Spleen (tissue), 11 donors: ENCODE data around the gene HYCC1. TPM values are rescaled to one million over a fixed set of nuclear protein-coding genes. Genes with fewer than 3 reads are reported as not detected.

Experiments
- DNase-seq: peaks from one replicate; pipeline ENCODE4 v3.0.0-alpha.2; 2020
- H3K27ac ChIP-seq, 8 donors: fragments of 200-600 bp; sonication (generic) in 7 of 8; 1 replicate in 4 of 8; 2 replicates in 4 of 8; pipeline versions ENCODE4 v1.5.0 to v1.8.0; 2016 to 2021; ENCODE audit warnings: inconsistent platforms in 4 of 8, mild to moderate bottlenecking in 4 of 8, moderate library complexity in 1 of 8
- H3K27me3 ChIP-seq, 7 donors: fragments of 200-600 bp; sonication (generic) in 6 of 7; replicated peaks in 1 of 7; 1 replicate in 4 of 7; 2 replicates in 3 of 7; pipeline versions ENCODE4 v1.5.0 to v1.8.0; 2016 to 2021; ENCODE audit warnings: inconsistent platforms in 3 of 7, mild to moderate bottlenecking in 1 of 7
- H3K36me3 ChIP-seq, 6 donors: fragments of 200-600 bp; sonication (generic) in 5 of 6; 1 replicate in 4 of 6; 2 replicates in 2 of 6; pipeline versions ENCODE4 v1.5.0 to v1.8.0; 2016 to 2021; ENCODE audit warnings: inconsistent platforms in 2 of 6
- H3K4me1 ChIP-seq, 6 donors: fragments of 200-600 bp; sonication (generic) in 5 of 6; 1 replicate in 3 of 6; 2 replicates in 3 of 6; pipeline versions ENCODE4 v1.5.0 to v1.8.0; 2016 to 2021; ENCODE audit warnings: inconsistent platforms in 3 of 6
- H3K4me3 ChIP-seq, 8 donors: fragments of 200-600 bp; sonication (generic) in 7 of 8; 1 replicate in 4 of 8; 2 replicates in 4 of 8; pipeline versions ENCODE4 v1.5.0 to v1.8.0; 2016 to 2021; ENCODE audit warnings: inconsistent platforms in 4 of 8, mild to moderate bottlenecking in 4 of 8, moderate library complexity in 2 of 8
- H3K9me3 ChIP-seq, 8 donors: fragments of 200-600 bp; sonication (generic) in 7 of 8; 1 replicate in 4 of 8; 2 replicates in 4 of 8; pipeline versions ENCODE4 v1.5.0 to v1.8.0; 2016 to 2021; ENCODE audit warnings: inconsistent platforms in 4 of 8
- CTCF ChIP-seq, 11 experiments: fragments of 200-600 bp in 7 of 11; fragments of 450-650 bp in 4 of 11; sonication (generic) in 4 of 11; IDR thresholded peaks in 8 of 11; conservative IDR thresholded peaks in 3 of 11; 1 replicate in 7 of 11; 2 replicates in 4 of 11; pipeline versions ENCODE4 v1.4.0 to v1.8.0; 2016 to 2021; ENCODE audit warnings: antibody characterized with exemption in 11 of 11, inconsistent platforms in 4 of 11, mild to moderate bottlenecking in 1 of 11
- POLR2A ChIP-seq, 3 donors: fragments of 450-650 bp; IDR thresholded peaks; one replicate each; pipeline ENCODE4 v1.5.1; 2017; ENCODE audit warnings: antibody characterized with exemption in 3 of 3, mild to moderate bottlenecking in 1 of 3
- POLR2AphosphoS5 ChIP-seq, 3 donors: sonication (generic); formaldehyde crosslinking; IDR thresholded peaks; one replicate each; pipeline ENCODE4 v1.5.1; 2017; ENCODE audit warnings: antibody characterized with exemption in 3 of 3
- WGBS, 5 donors: extraction: QIAGEN DNeasy Blood & Tissue Kit in 3 of 5; methylation state at CpG; one replicate each; pipeline versions ENCODE4 v1.1.5 to v1.1.7; 2013 to 2018; 5-methylcytosine and 5-hydroxymethylcytosine counted together
- intact Hi-C: fragments of 100-400 bp; cut with DNase I; formaldehyde crosslinking; loops from one replicate; pipeline ENCODE4 v1.15.0; 2023; ENCODE audit warnings: low total_unique reads
- polyA plus RNA-seq, 3 donors: library from polyadenylated mRNA; stranded (reverse); fragments of 200-250 nt; gene quantifications; one replicate each; pipeline ENCODE4 v1.2.1, GENCODE V29; 2013
- total RNA-seq, 7 donors: library from RNA; depleted of rRNA in 3 of 7; stranded (reverse); fragments of >200 nt in 3 of 7; fragmentation: NEBNext Ultra II Directional in 4 of 7; extraction: Animal tissue kit (Norgen Biotek cat#: 25700) in 4 of 7; gene quantifications; one replicate each; pipeline versions ENCODE4 v1.1.0 to v1.2.1, GENCODE V29; 2016 to 2021
- donor health status: healthy with polysubstance abuse.
- donor health status: DM: no; HTN: no; CAD: no; lungs with moderate emphysema.
- donor health status: DM: no; HTN: no; CAD: no.
- donor health status: Bipolar disorder and iron deficiency.
- donor health status: healthy.
- donor health status: DM: no; HTN: no; CAD: no.
- donor health status: DM: yes; HTN: yes; CAD: no.

Gene HYCC1
- total and polyA plus RNA-seq, 10 donors = 4.0 to 59.0 (median 42.7) TPM

- WGBS, 5 donors = 44 to 94% (median 90%) methylated on average over 1 of the region's 1 CpG
Measured at GRCh38 chr7:23021596-23021995, 7.7 kb upstream of the HYCC1 start.

GRCh38 chr7:23020742-23021401 lies 6.9 kb upstream of the HYCC1 start:
- H3K36me3 ChIP-seq = no peaks in the 10 kb centered on the region
- no peaks in the 10 kb centered on the region for H3K9me3 ChIP-seq
- H3K27ac ChIP-seq = peak overlapping the region in 4 of 8 donors; percentile 19 to 55 (median 21)
- no peaks in the 10 kb centered on the region for H3K27me3 ChIP-seq
- intact Hi-C loops = no loop called here
- H3K4me3 ChIP-seq = no peak overlapping the region
- TF ChIP-seq POLR2AphosphoS5 (IDR thresholded peaks at IDR 0.05) (no peak), POLR2A (IDR thresholded peaks at IDR 0.05) (no peak), CTCF (IDR thresholded peaks at IDR 0.05 in 8 of 11, conservative IDR thresholded peaks at IDR 0.05 in 3 of 11) (no peak)
- no peak for DNase-seq
- H3K4me1 ChIP-seq = peaks cover 0 to 65% (median 22%) of the 10 kb centered on the region in 6 donors
- WGBS, 5 donors = 51 to 67% (median 55%) methylated on average over 3 of the region's 3 CpGs

More at GRCh38 chr7:23021596-23021995, 7.7 kb upstream of the HYCC1 start:
- no peak for DNase-seq
- Histone ChIP-seq H3K27ac (peak overlapping the region in 6 of 8 donors; percentile 5 to 68 (median 38)), H3K4me1 (peaks cover 0 to 63% (median 21%) of the 10 kb centered on the region in 6 donors), H3K9me3 (no peaks in the 10 kb centered on the region), H3K36me3 (no peaks in the 10 kb centered on the region), H3K4me3 (no peak overlapping the region), H3K27me3 (no peaks in the 10 kb centered on the region)
- intact Hi-C loops = no loop called here
- TF ChIP-seq POLR2AphosphoS5 (IDR thresholded peaks at IDR 0.05) (no peak), POLR2A (IDR thresholded peaks at IDR 0.05) (no peak), CTCF (IDR thresholded peaks at IDR 0.05 in 8 of 11, conservative IDR thresholded peaks at IDR 0.05 in 3 of 11) (no peak)

GRCh38 chr7:23018750-23019149 lies 4.8 kb upstream of the HYCC1 start:
- Histone ChIP-seq H3K4me3 (no peak overlapping the region), H3K27me3 (no peaks in the 10 kb centered on the region), H3K9me3 (no peaks in the 10 kb centered on the region), H3K4me1 (peaks cover 5 to 59% (median 25%) of the 10 kb centered on the region in 6 donors), H3K27ac (no peak overlapping the region), H3K36me3 (no peaks in the 10 kb centered on the region)
- 62 to 78% (median 73%) methylated on average over 6 of the region's 6 CpGs for WGBS, 5 donors
- DNase-seq = no peak
- TF ChIP-seq POLR2AphosphoS5 (IDR thresholded peaks at IDR 0.05) (no peak), POLR2A (IDR thresholded peaks at IDR 0.05) (no peak), CTCF (IDR thresholded peaks at IDR 0.05 in 8 of 11, conservative IDR thresholded peaks at IDR 0.05 in 3 of 11) (no peak)
- intact Hi-C loops = no loop called here

- H3K27ac ChIP-seq = peak overlapping the region in 7 of 8 donors; percentile 6 to 63 (median 48)
- 20 to 29% (median 24%) methylated on average over 3 of the region's 3 CpGs for WGBS, 5 donors
- no peaks in the 10 kb centered on the region for H3K27me3 ChIP-seq
- no peak for DNase-seq
- no peaks in the 10 kb centered on the region for H3K9me3 ChIP-seq
- peaks cover 10 to 63% (median 33%) of the 10 kb centered on the region in 6 donors for H3K4me1 ChIP-seq
- no peaks in the 10 kb centered on the region for H3K36me3 ChIP-seq
- TF ChIP-seq POLR2A (IDR thresholded peaks at IDR 0.05) (no peak), POLR2AphosphoS5 (IDR thresholded peaks at IDR 0.05) (no peak), CTCF (IDR thresholded peaks at IDR 0.05 in 8 of 11, conservative IDR thresholded peaks at IDR 0.05 in 3 of 11) (no peak)
- no peak overlapping the region for H3K4me3 ChIP-seq
- intact Hi-C loops = no loop called here
Measured at GRCh38 chr7:23017309-23017708, 3.4 kb upstream of the HYCC1 start.
